GM06990 (cell line): ENCODE data around the gene SYTL2.
"Not testable (repeated sequence)": the region's sequence is repeated elsewhere in the genome, so short reads cannot be mapped to it uniquely, and the experiment has no call there.

Source experiments
- DNase-seq: peaks from one replicate; pipeline ENCODE4 v3.0.0-alpha.2; 2011; ENCODE audit not compliant: insufficient read length; ENCODE audit errors: extremely low read depth
- H3K27me3 ChIP-seq: replicated peaks from 2 replicates; pipeline ENCODE4 v1.6.0; 2011; ENCODE audit warnings: low read length; ENCODE audit not compliant: control insufficient read depth, insufficient read depth
- H3K36me3 ChIP-seq: 2 replicates; pipeline ENCODE4 v1.5.1; 2011; ENCODE audit warnings: low read length; ENCODE audit not compliant: control insufficient read depth, insufficient read depth
- H3K4me3 ChIP-seq: replicated peaks from 2 replicates; pipeline ENCODE4 v1.5.1; 2011; ENCODE audit warnings: low read depth, mild to moderate bottlenecking, control low read depth, low read length
- CTCF ChIP-seq: IDR thresholded peaks from 2 replicates; pipeline ENCODE4 v1.5.1; 2011; ENCODE audit warnings: low read length, control low read depth, mild to moderate bottlenecking, inconsistent platforms; ENCODE audit not compliant: insufficient read depth, poor library complexity, severe bottlenecking

SYTL2 gene

GRCh38 chr11:85810871-85811611, at the start of gene SYTL2:
SYTL2 (minus strand) TSS chr11:85811141; CDS start chr11:85757725, 53,416 bp downstream.
- Histone ChIP-seq H3K4me3 (peak within 1 kb of the TSS; percentile 45), H3K27me3 (no peaks in the 10 kb centered on the region; the same call in 1 of the 2 replicates), H3K36me3 (no peaks in the 10 kb centered on the region)
- no peak for TF ChIP-seq CTCF
- DNase-seq, result peak; percentile 61

- not testable (repeated sequence) for H3K27me3 ChIP-seq, DNase-seq, H3K36me3 ChIP-seq, H3K4me3 ChIP-seq
These were observed 48.6 kb upstream of the SYTL2 start for GRCh38 chr11:85859541-85859940.

GRCh38 chr11:85857098-85857497, 46.2 kb upstream of the SYTL2 start:
- no peaks in the 10 kb centered on the region for H3K36me3 ChIP-seq
- H3K4me3 ChIP-seq, result no peak overlapping the region
- H3K27me3 ChIP-seq, result no peaks in the 10 kb centered on the region
- no peak for DNase-seq
- TF ChIP-seq CTCF, result no peak

- no peak for DNase-seq
- no peaks in the 10 kb centered on the region for H3K36me3 ChIP-seq
- peak within 1 kb of the TSS; percentile 62 for H3K4me3 ChIP-seq
- no peak for TF ChIP-seq CTCF
- no peaks in the 10 kb centered on the region for H3K27me3 ChIP-seq
These were observed 44.4 kb upstream of the SYTL2 start, which contains the start of gene CCDC83 for GRCh38 chr11:85855341-85855656. CCDC83 (plus strand) TSS chr11:85855383; CDS start chr11:85865124, 9,741 bp downstream.

GRCh38 chr11:85854557-85855340, 43.8 kb upstream of the SYTL2 start:
- peak; percentile 92 for DNase-seq
- Histone ChIP-seq H3K36me3 (no peaks in the 10 kb centered on the region), H3K4me3 (peak overlapping the region; percentile 62), H3K27me3 (no peaks in the 10 kb centered on the region)
- TF ChIP-seq CTCF, result peak; percentile 76

- no peak for DNase-seq
- no peak for TF ChIP-seq CTCF
- Histone ChIP-seq H3K36me3 (no peaks in the 10 kb centered on the region), H3K27me3 (no peaks in the 10 kb centered on the region), H3K4me3 (peak overlapping the region; percentile 62)
These were observed 43.2 kb upstream of the SYTL2 start for GRCh38 chr11:85854212-85854556.

- not testable (repeated sequence) for H3K4me3 ChIP-seq, DNase-seq, H3K27me3 ChIP-seq, H3K36me3 ChIP-seq
These were observed 42.6 kb upstream of the SYTL2 start for GRCh38 chr11:85853541-85853940.

GRCh38 chr11:85852754-85853153, 41.8 kb upstream of the SYTL2 start:
- not testable (repeated sequence) for H3K36me3 ChIP-seq, H3K27me3 ChIP-seq, H3K4me3 ChIP-seq, DNase-seq
